SW 1271 (cell line): Measurements from ENCODE around the gene SP9.

ENCODE experiments used
- DNase-seq, 2 experiments: peaks; one replicate each; lab custom pipeline; 2025; lab: John Stamatoyannopoulos, UW

SP9 gene

GRCh38 chr2:174334781-174335251 is at the start of gene SP9:
SP9 (plus strand) TSS chr2:174334954; CDS start chr2:174335093, 139 bp downstream.
- no peak for DNase-seq

- DNase-seq: no peak
These were observed 48.6 kb upstream of the SP9 start for GRCh38 chr2:174286172-174286571.

- no peak for DNase-seq
These were observed 41.8 kb upstream of the SP9 start for GRCh38 chr2:174292908-174293307.

- DNase-seq: no peak
These were observed 34.6 kb upstream of the SP9 start for GRCh38 chr2:174300114-174300513.

GRCh38 chr2:174312581-174313234 is 22.0 kb upstream of the SP9 start:
- DNase-seq: no peak

- no peak for DNase-seq
These were observed 12.6 kb upstream of the SP9 start for GRCh38 chr2:174322149-174322548.

- DNase-seq: no peak
These were observed 12.0 kb upstream of the SP9 start for GRCh38 chr2:174322746-174323145.

GRCh38 chr2:174324530-174324929 is 10.2 kb upstream of the SP9 start:
- DNase-seq: no peak

GRCh38 chr2:174325373-174326160 is 9.2 kb upstream of the SP9 start:
- DNase-seq: no peak

GRCh38 chr2:174326161-174327020 is 8.4 kb upstream of the SP9 start:
- DNase-seq: no peak

GRCh38 chr2:174327021-174327840 is 7.5 kb upstream of the SP9 start:
- DNase-seq: no peak

- DNase-seq: no peak
These were observed 7.0 kb upstream of the SP9 start for GRCh38 chr2:174327841-174328113.

- DNase-seq: no peak
These were observed 6.4 kb upstream of the SP9 start for GRCh38 chr2:174328114-174328960.

GRCh38 chr2:174328961-174329715 is 5.6 kb upstream of the SP9 start:
- DNase-seq: no peak

- no peak for DNase-seq
These were observed 3.7 kb upstream of the SP9 start for GRCh38 chr2:174330945-174331594.

- DNase-seq: no peak
These were observed 3.0 kb upstream of the SP9 start for GRCh38 chr2:174331595-174332216.

- no peak for DNase-seq
These were observed 2.4 kb upstream of the SP9 start for GRCh38 chr2:174332217-174332963.

- DNase-seq: no peak
These were observed 1.8 kb upstream of the SP9 start for GRCh38 chr2:174333017-174333371.
